Measurements from ENCODE around the gene SESN3.
"Not testable (repeated sequence)": the region's sequence is repeated elsewhere in the genome, so short reads cannot be mapped to it uniquely, and the experiment has no call there.

SESN3 gene

GRCh38 chr11:95218149-95218548 lies 12.9 kb downstream of the SESN3 start:
- no peak for DNase-seq

- DNase-seq = no peak
Observed at GRCh38 chr11:95212609-95213008, 18.4 kb downstream of the SESN3 start.

DNA sequence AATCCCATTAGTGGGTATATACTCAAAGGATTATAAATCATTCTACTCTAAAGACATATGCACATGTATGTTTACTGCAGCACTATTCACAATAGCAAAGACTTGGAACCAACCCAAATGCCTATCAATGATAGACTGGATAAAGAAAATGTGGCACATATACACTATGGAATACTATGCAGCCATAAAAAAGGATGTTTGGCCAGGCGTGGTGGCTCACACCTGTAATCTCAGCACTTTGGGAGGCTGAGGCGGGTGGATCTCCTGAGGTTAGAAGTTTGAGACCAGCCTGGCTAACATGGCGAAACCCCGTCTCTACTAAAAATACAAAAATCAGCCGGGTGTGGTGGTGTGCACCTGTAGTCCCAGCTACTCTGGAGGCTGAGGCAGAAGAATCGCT lies 21.5 kb downstream of the SESN3 start:
- DNase-seq = not testable (repeated sequence)

DNA sequence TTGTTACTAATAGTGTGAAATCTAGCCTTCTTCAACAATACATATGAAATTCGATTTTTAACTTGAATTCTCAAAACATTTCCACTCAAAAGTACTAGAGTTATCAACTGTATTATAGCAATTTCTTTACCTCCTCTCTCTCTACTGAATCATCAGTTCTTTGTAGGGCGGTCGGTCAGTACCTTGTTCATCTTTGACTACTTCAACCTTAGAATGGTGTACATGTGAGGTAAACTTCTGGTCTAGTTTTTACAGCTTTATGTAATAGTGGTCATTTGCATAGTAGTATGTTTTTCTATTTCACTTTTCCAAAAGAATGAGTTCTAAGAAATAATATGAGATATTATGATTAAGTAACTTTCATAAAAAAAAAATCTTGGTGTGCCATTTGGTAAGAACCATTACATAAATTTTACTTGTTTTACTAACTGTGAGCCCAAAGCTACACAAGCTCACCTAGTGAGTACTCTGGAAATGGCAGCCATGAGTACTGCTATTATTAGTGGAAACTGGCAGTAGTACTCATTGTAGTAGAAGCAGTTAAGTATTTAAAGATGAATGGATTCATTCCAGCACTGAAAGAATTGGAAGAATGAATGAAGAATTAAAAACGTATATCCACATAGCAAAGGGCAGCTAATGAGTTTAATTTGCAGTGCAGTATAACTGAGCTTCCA lies 30.1 kb downstream of the SESN3 start:
- no peak for DNase-seq

DNA sequence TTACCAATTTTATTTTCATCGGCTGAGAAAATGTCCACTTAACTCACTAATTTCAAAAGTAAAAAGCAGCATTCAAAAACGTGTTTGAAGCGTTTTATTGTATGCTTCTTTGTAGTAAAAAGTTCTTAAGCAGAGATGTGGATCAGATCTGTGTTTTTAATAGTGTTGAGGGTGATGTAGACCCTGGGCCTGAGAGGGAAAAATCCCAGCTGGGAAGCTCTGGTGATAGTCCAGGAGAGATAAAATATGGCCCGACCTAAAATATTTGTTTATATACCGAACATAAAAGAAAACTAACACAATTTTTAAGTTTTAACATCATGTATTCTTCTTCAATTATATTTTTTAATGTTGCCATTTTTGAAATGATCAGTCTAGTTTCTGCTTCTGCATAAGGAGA lies 35.2 kb downstream of the SESN3 start:
- DNase-seq = no peak

- no peak for DNase-seq
Observed at GRCh38 chr11:95193541-95193940, 37.5 kb downstream of the SESN3 start.

DNA sequence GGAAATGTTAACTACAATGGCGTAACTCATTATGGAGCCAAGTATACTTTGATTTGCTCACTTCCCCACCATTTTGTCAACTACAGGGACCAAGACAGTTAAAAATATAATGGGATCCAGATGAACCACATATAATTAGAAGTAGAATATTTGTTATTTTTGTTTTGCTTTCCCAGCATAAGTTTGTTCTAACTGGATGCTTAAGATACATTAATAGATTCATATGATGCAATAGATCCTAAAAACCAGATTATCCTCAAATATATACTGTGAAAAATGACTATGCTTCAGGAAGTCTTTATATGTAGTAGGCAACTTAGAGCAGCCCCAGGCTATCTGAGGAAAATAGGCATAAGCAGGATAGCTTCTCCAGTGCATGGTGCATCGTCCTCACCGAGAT lies 38.3 kb downstream of the SESN3 start:
- no peak for DNase-seq

DNA sequence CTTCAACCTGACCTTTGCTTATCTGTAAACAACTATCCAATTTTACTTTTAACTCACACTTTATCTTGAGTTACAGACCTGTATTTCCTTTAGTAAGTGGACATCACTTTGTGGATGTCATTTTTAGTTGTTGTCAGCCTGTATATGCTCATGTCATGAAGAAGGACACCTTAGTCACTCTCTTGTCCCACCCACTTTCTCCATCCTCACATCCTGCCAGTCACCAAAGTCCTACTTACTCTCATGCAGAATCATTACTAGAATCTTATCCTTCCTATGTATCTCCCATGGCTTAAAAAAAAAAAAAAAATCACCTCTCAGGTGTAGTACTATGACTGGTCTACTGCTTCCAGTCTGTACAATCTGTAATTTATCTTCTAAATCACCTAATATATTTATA lies 43.3 kb downstream of the SESN3 start:
- DNase-seq = peak; percentile 6

- DNase-seq = no peak
Observed at GRCh38 chr11:95182397-95182796, 48.6 kb downstream of the SESN3 start.

- DNase-seq = no peak
Observed at GRCh38 chr11:95175818-95176380, 55.1 kb downstream of the SESN3 start.

GRCh38 chr11:95170294-95170693 lies 60.7 kb downstream of the SESN3 start:
- DNase-seq = no peak

DNA sequence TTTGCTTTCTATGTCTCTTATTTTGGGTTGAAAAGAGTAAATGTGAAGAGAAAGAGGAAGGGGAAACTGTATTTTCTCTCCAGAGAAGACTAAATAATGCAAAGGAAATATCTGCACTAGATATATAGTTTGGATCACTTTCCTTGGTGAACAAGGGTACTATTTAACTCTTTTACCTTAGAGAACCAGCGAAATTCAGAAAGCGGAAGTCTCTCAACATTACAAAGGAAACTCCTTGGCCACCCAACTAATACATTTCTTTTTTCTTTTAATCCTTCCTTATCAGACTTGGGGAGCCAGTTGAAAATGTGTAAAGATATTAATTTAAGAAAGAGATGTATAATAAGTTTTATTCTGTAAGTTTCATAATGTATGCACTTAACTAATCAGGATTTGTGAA lies 64.2 kb downstream of the SESN3 start:
- DNase-seq = no peak

- no peak for DNase-seq
Observed at GRCh38 chr11:95165638-95166037, 65.4 kb downstream of the SESN3 start.

DNA sequence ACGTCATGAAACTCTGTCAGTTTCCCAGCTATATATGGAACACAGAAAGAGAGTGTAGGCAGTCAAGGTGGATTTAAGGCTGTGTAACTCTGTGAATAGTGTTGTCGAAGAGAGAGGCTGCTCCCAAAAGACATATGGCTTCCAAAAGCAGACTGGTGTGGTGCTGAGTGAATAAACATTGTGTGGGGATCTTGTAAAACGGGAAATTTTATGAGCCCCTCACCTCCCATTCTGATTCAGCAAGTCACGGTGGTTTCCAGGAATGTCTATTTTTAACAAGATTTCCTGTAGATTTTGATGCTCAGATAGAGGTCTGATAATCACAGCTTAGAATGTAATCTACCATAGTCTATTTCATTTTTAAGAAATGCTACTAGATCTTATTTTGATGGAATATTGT lies 67.9 kb downstream of the SESN3 start:
- no peak for DNase-seq

GRCh38 chr11:95161248-95161647 lies 69.8 kb downstream of the SESN3 start:
- no peak for DNase-seq

- no peak for DNase-seq
Observed at GRCh38 chr11:95157824-95158223, 73.2 kb downstream of the SESN3 start.

DNA sequence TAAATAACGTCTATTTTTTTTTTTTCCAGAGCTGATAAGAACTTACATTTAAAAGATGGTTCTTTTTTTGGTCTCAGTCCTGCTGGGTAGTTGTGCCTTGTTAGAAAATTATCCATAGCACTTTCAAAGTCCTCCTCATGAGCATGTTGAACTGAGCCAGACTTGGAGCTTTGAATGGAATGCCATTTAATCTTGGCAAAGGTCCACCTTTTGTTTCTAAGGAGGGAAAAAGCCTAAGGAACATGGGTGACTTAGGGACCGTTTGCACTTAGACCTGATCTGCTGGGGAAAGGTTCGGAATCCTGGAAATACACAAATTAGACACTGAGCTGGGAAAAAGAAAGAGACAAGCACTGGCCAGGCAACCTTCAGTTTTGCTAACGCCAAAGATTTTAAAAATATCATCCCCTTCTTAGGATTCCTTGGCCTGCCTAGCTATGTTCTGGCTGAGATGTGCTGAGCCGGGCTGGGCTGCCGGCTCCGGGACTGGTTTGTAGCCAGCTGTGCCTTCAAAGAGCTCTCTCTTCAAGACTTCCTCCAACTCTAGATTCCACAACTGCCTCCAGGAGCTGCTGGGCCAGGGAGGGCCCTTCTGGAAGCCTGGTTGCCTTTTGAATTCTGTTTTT lies 74.0 kb downstream of the SESN3 start:
- DNase-seq = no peak

- DNase-seq = no peak
Observed at GRCh38 chr11:95156133-95156721, 74.8 kb downstream of the SESN3 start.

DNA sequence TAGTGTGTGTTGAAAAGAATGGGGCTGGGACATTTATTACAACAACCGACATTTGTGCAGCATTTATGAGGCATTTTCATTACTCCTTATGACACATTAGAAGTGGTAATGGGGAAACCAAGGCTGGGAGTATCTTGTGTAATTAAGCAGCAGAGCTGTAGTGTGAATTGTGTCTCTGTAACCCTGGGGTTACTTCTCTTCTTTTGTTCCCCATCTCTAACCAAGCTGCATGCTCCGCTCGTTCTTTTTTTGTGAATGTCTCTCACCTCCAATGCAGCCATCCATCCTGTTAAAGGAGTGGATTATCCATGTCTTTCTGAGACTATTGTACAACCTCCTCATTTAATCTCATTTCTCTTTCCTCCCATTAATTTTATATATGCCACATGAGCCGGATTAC lies 75.6 kb downstream of the SESN3 start:
- no peak for DNase-seq

- DNase-seq = peak; percentile 69
Observed at GRCh38 chr11:95154514-95154913, 76.5 kb downstream of the SESN3 start.

GRCh38 chr11:95153857-95154246 lies 77.2 kb downstream of the SESN3 start:
- no peak for DNase-seq

DNA sequence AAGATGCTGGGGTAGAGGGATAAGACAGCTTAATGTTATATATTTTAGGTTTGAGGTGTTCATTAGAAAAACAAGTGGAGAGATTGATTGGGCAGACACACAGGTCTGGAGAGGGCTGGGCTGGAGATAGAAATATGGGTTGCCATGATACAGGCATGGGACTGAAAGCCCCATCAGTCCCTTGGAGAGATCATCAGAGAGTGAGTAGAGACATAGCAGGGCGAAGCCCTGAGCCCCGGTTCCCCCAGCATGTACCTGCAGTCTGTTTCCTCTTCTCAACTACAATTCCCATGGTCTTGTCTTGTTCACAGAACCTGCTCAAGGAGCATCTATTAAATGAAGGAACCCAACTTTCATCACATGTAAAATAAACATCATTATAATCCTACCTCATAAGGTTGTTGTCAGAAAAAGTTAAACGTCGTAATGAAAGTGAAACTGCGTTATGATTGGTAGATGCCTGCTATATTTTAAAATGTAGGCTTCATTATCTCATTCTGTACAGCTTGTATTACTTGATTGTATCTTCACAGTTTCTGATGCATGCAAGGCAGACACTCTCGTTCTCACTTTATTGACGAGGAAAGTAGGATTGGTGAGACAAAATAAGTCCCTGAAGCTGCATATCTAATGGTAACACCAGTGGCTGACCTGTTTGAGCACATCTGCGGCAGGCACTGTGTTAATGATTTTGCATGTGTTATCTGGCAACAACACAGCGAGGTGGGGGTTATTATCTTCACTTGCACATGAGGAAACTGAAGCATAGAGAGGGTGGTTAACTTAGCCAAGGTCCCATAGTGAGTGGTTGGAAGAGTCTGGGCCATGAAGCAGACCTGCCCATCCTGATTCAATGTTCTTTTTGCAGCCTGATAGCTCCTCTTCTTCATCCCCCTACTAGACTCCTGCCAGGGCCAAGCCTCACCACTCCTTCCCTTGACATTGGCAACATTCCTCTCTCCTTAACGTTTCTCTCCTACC lies 77.8 kb downstream of the SESN3 start:
- peak; percentile 33 for DNase-seq

Measured in stimulated activated CD4-positive, alpha-beta T cell treated with anti-CD3 and anti-CD28 coated beads, Interleukin-15, amount 100 ng/mL, for 24 hours (primary cell).